A673 (cell line): ENCODE results near the gene REG4.

Experiments
- EZH2 ChIP-seq: fragments of 200-600 bp; sonication (generic); IDR thresholded peaks from 2 replicates; pipeline ENCODE4 v1.6.1; 2017; ENCODE audit warnings: borderline replicate concordance, low read depth, mild to moderate bottlenecking, mixed read lengths, antibody characterized with exemption, low read length; ENCODE audit not compliant: poor library complexity, severe bottlenecking
- TF ChIP-seq, protein P1 (sequence below): fragments of 300-800, 200-600 bp; sonication (generic); conservative IDR thresholded peaks from 2 replicates; pipeline ENCODE4 v1.5.1; 2017; ENCODE audit warnings: low read depth, mild to moderate bottlenecking, antibody characterized with exemption, low read length, moderate library complexity, mixed read lengths

DNA sequence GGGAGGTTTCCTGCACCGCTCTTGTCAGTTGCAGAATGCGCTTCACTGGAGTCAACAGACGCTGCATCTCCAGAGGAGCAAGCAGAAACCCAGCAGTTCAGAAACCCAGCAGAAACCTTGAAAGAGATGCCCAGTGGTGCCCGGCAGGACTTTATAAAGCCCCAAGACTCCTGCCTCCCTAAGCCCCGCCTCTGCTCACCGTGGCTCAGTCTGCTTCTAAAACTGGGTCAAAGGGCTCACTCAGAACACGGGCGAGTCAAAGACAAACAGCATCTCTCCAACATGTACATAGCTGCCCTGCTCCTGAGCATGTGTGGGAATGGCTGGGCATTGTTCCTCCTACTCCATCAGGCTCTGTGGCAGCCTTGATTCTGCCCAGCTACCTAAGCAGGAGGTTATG lies 42.5 kb downstream of the REG4 start, which contains the start of gene HMGCS2:
- TF ChIP-seq, protein P1, sequence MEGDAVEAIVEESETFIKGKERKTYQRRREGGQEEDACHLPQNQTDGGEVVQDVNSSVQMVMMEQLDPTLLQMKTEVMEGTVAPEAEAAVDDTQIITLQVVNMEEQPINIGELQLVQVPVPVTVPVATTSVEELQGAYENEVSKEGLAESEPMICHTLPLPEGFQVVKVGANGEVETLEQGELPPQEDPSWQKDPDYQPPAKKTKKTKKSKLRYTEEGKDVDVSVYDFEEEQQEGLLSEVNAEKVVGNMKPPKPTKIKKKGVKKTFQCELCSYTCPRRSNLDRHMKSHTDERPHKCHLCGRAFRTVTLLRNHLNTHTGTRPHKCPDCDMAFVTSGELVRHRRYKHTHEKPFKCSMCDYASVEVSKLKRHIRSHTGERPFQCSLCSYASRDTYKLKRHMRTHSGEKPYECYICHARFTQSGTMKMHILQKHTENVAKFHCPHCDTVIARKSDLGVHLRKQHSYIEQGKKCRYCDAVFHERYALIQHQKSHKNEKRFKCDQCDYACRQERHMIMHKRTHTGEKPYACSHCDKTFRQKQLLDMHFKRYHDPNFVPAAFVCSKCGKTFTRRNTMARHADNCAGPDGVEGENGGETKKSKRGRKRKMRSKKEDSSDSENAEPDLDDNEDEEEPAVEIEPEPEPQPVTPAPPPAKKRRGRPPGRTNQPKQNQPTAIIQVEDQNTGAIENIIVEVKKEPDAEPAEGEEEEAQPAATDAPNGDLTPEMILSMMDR, result no peak
- TF ChIP-seq EZH2, result no peak
